Adrenal gland (tissue), 5 donors: ENCODE results near the gene MYADML2.

Experiments used
- POLR2A ChIP-seq, 2 donors: fragments of 450-650 bp; IDR thresholded peaks; one replicate each; pipeline ENCODE4 v1.6.1; 2017; ENCODE audit warnings: antibody characterized with exemption in 2 of 2, mild to moderate bottlenecking in 2 of 2, moderate library complexity in 1 of 2
- TF ChIP-seq, protein P1 (sequence below), 6 experiments: fragments of 450-650 bp in 4 of 6; fragments of 200-600 bp in 2 of 6; sonication (generic) in 1 of 6; IDR thresholded peaks; 1 replicate in 5 of 6; 2 replicates in 1 of 6; pipeline versions ENCODE4 v1.5.1 to v1.8.0; 2016 to 2021; ENCODE audit warnings: antibody characterized with exemption in 6 of 6, mild to moderate bottlenecking in 2 of 6, moderate library complexity in 1 of 6
- donor health status: DM: no; HTN: no; CAD: no.

DNA sequence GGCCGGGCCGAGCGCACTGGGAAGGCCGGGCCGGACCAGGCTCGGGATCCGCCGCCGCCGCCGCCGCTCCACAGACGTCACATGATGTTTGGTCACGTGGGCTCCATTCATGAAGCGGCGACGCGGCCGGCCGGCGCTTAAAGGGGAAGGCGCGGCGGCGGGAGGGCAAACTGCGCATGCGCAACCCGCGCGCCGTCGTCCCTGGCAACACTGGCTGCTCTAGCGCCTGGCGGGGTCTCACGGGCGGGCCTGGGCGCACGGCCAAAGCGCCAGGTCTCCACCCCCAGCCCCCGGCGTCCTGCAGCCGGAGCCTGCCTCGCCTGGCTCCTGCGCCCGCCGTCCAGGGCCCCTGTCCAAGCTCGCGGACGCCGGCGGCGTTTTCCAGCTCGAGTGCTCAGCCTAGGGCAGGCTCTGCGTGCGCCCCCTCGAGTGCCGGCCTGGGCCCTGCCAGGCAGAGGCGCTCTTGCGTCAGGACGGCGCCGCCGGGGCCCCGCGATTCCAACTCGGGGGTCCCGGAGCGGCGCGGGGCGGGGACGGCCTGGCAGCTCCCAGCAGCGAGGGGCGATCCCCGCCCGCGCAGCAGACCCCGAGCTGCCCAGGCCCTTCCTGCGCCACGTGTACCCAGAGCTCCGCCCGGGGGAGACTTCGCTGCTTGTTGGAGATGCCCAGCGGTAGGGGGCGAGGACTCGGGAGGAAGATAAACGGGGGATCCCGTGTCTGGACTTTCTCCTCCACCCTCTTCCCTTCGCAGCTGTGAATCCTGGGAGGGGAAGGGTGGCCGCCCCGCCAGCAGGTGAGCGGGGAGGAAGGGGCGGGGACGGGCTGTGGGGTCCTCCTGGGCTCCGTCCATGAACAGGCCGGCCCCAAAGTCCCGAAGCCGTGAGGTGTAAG is 19.1 kb downstream of the MYADML2 start, which contains the start of gene MAFG:
- TF ChIP-seq, protein P1, sequence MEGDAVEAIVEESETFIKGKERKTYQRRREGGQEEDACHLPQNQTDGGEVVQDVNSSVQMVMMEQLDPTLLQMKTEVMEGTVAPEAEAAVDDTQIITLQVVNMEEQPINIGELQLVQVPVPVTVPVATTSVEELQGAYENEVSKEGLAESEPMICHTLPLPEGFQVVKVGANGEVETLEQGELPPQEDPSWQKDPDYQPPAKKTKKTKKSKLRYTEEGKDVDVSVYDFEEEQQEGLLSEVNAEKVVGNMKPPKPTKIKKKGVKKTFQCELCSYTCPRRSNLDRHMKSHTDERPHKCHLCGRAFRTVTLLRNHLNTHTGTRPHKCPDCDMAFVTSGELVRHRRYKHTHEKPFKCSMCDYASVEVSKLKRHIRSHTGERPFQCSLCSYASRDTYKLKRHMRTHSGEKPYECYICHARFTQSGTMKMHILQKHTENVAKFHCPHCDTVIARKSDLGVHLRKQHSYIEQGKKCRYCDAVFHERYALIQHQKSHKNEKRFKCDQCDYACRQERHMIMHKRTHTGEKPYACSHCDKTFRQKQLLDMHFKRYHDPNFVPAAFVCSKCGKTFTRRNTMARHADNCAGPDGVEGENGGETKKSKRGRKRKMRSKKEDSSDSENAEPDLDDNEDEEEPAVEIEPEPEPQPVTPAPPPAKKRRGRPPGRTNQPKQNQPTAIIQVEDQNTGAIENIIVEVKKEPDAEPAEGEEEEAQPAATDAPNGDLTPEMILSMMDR (IDR thresholded peaks at IDR 0.05), result peak in 3 of 6 experiments; percentile 13 to 31 (median 28)
- peak; percentile 58 to 90 for TF ChIP-seq POLR2A (IDR thresholded peaks at IDR 0.05)
